Body of pancreas (tissue), 4 donors: ENCODE results near the gene TESK2.

Source experiments
- POLR2A ChIP-seq, 3 donors: fragments of 450-650 bp; IDR thresholded peaks; one replicate each; pipeline ENCODE4 v1.6.1; 2016; ENCODE audit warnings: antibody characterized with exemption in 3 of 3, mild to moderate bottlenecking in 2 of 3
- TF ChIP-seq, protein P1 (sequence below), 7 experiments: fragments of 450-650 bp in 4 of 7; fragments of 200-600 bp in 3 of 7; sonication (generic) in 3 of 7; IDR thresholded peaks; one replicate each; pipeline ENCODE4 v1.5.1; 2016 to 2019; ENCODE audit warnings: antibody characterized with exemption in 7 of 7

DNA sequence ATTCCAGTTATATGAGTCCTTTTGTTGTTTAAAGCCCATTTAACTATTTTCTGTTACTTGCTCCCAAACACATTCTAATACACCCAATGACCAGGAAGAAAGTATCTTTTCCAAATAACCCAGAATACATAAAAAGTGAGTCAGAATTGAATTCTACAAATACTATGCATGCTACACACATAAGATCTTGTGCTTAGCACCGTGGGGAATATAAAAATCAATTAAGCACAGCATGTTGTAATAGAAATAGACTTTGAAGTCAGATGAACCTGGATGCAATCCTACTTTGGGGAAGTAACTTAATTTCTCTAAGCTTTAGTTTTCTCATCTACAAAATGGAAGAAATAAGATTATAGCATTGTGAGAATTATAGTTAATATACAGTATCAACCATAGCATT, 110.2 kb downstream of the TESK2 start:
- TF ChIP-seq, protein P1, sequence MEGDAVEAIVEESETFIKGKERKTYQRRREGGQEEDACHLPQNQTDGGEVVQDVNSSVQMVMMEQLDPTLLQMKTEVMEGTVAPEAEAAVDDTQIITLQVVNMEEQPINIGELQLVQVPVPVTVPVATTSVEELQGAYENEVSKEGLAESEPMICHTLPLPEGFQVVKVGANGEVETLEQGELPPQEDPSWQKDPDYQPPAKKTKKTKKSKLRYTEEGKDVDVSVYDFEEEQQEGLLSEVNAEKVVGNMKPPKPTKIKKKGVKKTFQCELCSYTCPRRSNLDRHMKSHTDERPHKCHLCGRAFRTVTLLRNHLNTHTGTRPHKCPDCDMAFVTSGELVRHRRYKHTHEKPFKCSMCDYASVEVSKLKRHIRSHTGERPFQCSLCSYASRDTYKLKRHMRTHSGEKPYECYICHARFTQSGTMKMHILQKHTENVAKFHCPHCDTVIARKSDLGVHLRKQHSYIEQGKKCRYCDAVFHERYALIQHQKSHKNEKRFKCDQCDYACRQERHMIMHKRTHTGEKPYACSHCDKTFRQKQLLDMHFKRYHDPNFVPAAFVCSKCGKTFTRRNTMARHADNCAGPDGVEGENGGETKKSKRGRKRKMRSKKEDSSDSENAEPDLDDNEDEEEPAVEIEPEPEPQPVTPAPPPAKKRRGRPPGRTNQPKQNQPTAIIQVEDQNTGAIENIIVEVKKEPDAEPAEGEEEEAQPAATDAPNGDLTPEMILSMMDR (IDR thresholded peaks at IDR 0.05), result no peak
- no peak for TF ChIP-seq POLR2A (IDR thresholded peaks at IDR 0.05)
